HepG2 (cell line): ENCODE results near the gene NAP1L4. TPM values are rescaled to one million over a fixed set of nuclear protein-coding genes. Genes with fewer than 3 reads are reported as not detected.

Experiments
- ATAC-seq: fragments of 200-7000 bp; cut with Tn5 transposase; 3 replicates; pipeline ENCODE4 v1.9.1; 2020; ENCODE audit warnings: mild to moderate bottlenecking, moderate library complexity
- BruUV-seq: library from RNA; stranded (reverse); fragments of 400-500 nt; replicated peaks from 2 replicates; lab custom pipeline; 2021; lab: Mats Ljungman, UMichigan
- CTCF ChIA-PET: fragments of 300-600 bp; formaldehyde crosslinking; extraction: SDS; loops from one replicate; lab custom pipeline; 2021; ENCODE audit warnings: low total read pairs, inconsistent platforms, low intra/inter-chr PET ratio; lab: Yijun Ruan, JAX
- POLR2A ChIA-PET: fragments of 350-600 bp; sonication (Branson Sonifier 250); formaldehyde crosslinking; loops from one replicate; lab custom pipeline; 2020; ENCODE audit warnings: antibody characterized with exemption, inconsistent platforms; lab: Yijun Ruan, JAX
- DNase-seq: peaks from one replicate; pipeline ENCODE4 v3.0.0-alpha.2; 2015; ENCODE audit warnings: low spot score
- FAIRE-seq: peaks from 3 replicates; lab custom pipeline; 2011; peaks lifted over from hg19 to GRCh38; lab: Jason Lieb, UNC
- H2AFZ ChIP-seq: one replicate; pipeline ENCODE4 v1.6.1; 2011; ENCODE audit warnings: low read length, inconsistent platforms
- H3K27ac ChIP-seq: fragments of 300-600 bp; 3 replicates; pipeline ENCODE4 v1.8.0; 2011; ENCODE audit warnings: mixed run types, mild to moderate bottlenecking, mixed read lengths, low read length, inconsistent platforms; ENCODE audit not compliant: insufficient read depth; ENCODE audit errors: extremely low read length
- H3K27me3 ChIP-seq, 2 experiments: fragments of 200-600 bp in 1 of 2; 2 replicates in 1 of 2; 3 replicates in 1 of 2; pipeline versions ENCODE4 v1.6.0 to v1.8.0; 2011; ENCODE audit warnings: low read length in 2 of 2, mild to moderate bottlenecking in 2 of 2, moderate library complexity in 2 of 2, inconsistent platforms in 1 of 2; ENCODE audit not compliant: insufficient read depth in 2 of 2, control insufficient read depth in 1 of 2
- H3K36me3 ChIP-seq, 2 experiments: fragments of 200-600 bp in 1 of 2; replicated peaks in 1 of 2; 2 replicates in 1 of 2; 3 replicates in 1 of 2; pipeline versions ENCODE4 v1.5.1 to v1.8.0; 2011; ENCODE audit warnings: low read length in 2 of 2, inconsistent platforms in 1 of 2; ENCODE audit not compliant: insufficient read depth in 2 of 2, control insufficient read depth in 1 of 2
- H3K4me1 ChIP-seq: 2 replicates; pipeline ENCODE4 v1.5.1; 2012; ENCODE audit warnings: low read length, inconsistent platforms; ENCODE audit not compliant: insufficient read depth
- H3K4me2 ChIP-seq: 2 replicates; pipeline ENCODE4 v1.6.0; 2011; ENCODE audit warnings: low read depth, low read length, inconsistent platforms
- H3K4me3 ChIP-seq, 3 experiments: fragments of 200-600 bp in 1 of 3; sonication (generic), shearing (Covaris generic) in 1 of 3; replicated peaks in 1 of 3; 2 replicates each; pipeline ENCODE4 v1.5.1; 2011 to 2016; ENCODE audit warnings: low read length in 3 of 3, inconsistent platforms in 2 of 3, low read depth in 2 of 3, mild to moderate bottlenecking in 2 of 3, control low read depth in 1 of 3, mixed read lengths in 1 of 3; ENCODE audit not compliant: insufficient read depth in 1 of 3
- H3K79me2 ChIP-seq: one replicate; pipeline ENCODE4 v1.6.1; 2011; ENCODE audit warnings: low read length, inconsistent platforms; ENCODE audit not compliant: insufficient read depth
- H3K9ac ChIP-seq: 2 replicates; pipeline ENCODE4 v1.6.0; 2011; ENCODE audit warnings: mild to moderate bottlenecking, low read depth, low read length, inconsistent platforms; ENCODE audit not compliant: insufficient read depth
- H3K9me3 ChIP-seq: 2 replicates; pipeline ENCODE4 v1.5.1; 2012; ENCODE audit warnings: mild to moderate bottlenecking, low read length
- H4K20me1 ChIP-seq: 2 replicates; pipeline ENCODE4 v1.6.0; 2011; ENCODE audit warnings: inconsistent platforms, mild to moderate bottlenecking, low read length, moderate library complexity; ENCODE audit not compliant: insufficient read depth
- ARNT ChIP-seq: fragments of 450-650 bp; IDR thresholded peaks from 2 replicates; pipeline ENCODE4 v1.6.1; 2017
- BCL6 ChIP-seq: IDR thresholded peaks from 2 replicates; pipeline ENCODE4 v1.6.1; 2016; ENCODE audit warnings: missing genetic modification reagents, missing compliant biosample characterization
- BORCS8-MEF2B ChIP-seq: sonication (generic); formaldehyde crosslinking; IDR thresholded peaks from 2 replicates; pipeline ENCODE4 v1.8.0; 2022; ENCODE audit warnings: mild to moderate bottlenecking, missing genetic modification reagents
- HDAC6 ChIP-seq: fragments of 200-600 bp; sonication (generic); IDR thresholded peaks from 2 replicates; pipeline ENCODE4 v1.7.0; 2017; ENCODE audit warnings: mild to moderate bottlenecking, antibody characterized with exemption, low read length, low read depth
- KLF15 ChIP-seq: sonication (generic); formaldehyde crosslinking; IDR thresholded peaks from 2 replicates; pipeline ENCODE4 v1.8.1; 2023; ENCODE audit warnings: borderline replicate concordance, mild to moderate bottlenecking, inconsistent platforms, missing genetic modification reagents, mixed read lengths
- KLF9 ChIP-seq: IDR thresholded peaks from 2 replicates; pipeline ENCODE4 v1.6.1; 2016; ENCODE audit warnings: low read depth
- RBFOX2 ChIP-seq: fragments of 200-400 bp; formaldehyde crosslinking; IDR thresholded peaks from 2 replicates; pipeline ENCODE4 v1.6.1; 2017; ENCODE audit warnings: low read depth, mild to moderate bottlenecking, low read length
- RXRA ChIP-seq: sonication (generic); formaldehyde crosslinking; IDR thresholded peaks from 2 replicates; pipeline ENCODE4 v1.5.1; 2020; ENCODE audit warnings: missing genetic modification reagents
- ZNF260 ChIP-seq: sonication (generic); formaldehyde crosslinking; IDR thresholded peaks from 2 replicates; pipeline ENCODE4 v1.4.0; 2020; ENCODE audit warnings: missing genetic modification reagents, low read depth, mild to moderate bottlenecking, borderline replicate concordance
- ZNF496 ChIP-seq: sonication (generic); formaldehyde crosslinking; IDR thresholded peaks from 2 replicates; pipeline ENCODE4 v1.8.1; 2023; ENCODE audit warnings: mild to moderate bottlenecking, moderate library complexity, missing genetic modification reagents; ENCODE audit not compliant: insufficient replicate concordance
- ZNF607 ChIP-seq: sonication (generic); formaldehyde crosslinking; IDR thresholded peaks from 2 replicates; pipeline ENCODE4 v1.5.1; 2020; ENCODE audit warnings: missing genetic modification reagents, mild to moderate bottlenecking, borderline replicate concordance
- WGBS: methylation state at CpG from one replicate; pipeline ENCODE4 v1.1.6; 2017; ENCODE audit warnings: low lambda C conversion rate; 5-methylcytosine and 5-hydroxymethylcytosine counted together
- in situ Hi-C: cut with HindIII; loops from 2 replicates; pipeline ENCODE4 v1.10.0; 2017; ENCODE audit warnings: low pct_unique_long_range_greater_than_20kb; ENCODE audit not compliant: extremely low pct_ligation_motif_present
- intact Hi-C: fragments of 100-400 bp; cut with micrococcal nuclease; formaldehyde crosslinking; loops from one replicate; pipeline ENCODE4 v1.10.0; 2022; ENCODE audit not compliant: unreplicated experiment
- polyA plus RNA-seq, 8 experiments: library from polyadenylated mRNA; depleted of rRNA in 3 of 8; stranded (reverse) in 7 of 8; unstranded in 1 of 8; fragments of >200 nt; fragmentation: Illumina TruSeq in 4 of 8; extraction: Trizol in 4 of 8; gene quantifications; 2 replicates each; pipeline versions ENCODE4 v1.2.1 to v1.2.3, GENCODE V29; 2011 to 2016; ENCODE audit warnings: low read depth in 4 of 8, missing spikeins in 1 of 8, mixed read lengths in 1 of 8; ENCODE audit not compliant: insufficient read depth in 1 of 8
- total RNA-seq, 5 experiments: library from RNA; depleted of rRNA; stranded (reverse); fragments of >200 nt; fragmentation: Illumina TruSeq; extraction: Trizol; gene quantifications; 2 replicates each; pipeline ENCODE4 v1.2.3, GENCODE V29; 2016; ENCODE audit warnings: low read depth in 1 of 5
- TF ChIP-seq, protein P1 (sequence below): sonication (generic); formaldehyde crosslinking; IDR thresholded peaks from 2 replicates; pipeline ENCODE4 v1.5.1; 2020; ENCODE audit warnings: mild to moderate bottlenecking, missing genetic modification reagents, borderline replicate concordance
- TF ChIP-seq, protein P2 (sequence below): sonication (generic); formaldehyde crosslinking; conservative IDR thresholded peaks from 2 replicates; pipeline ENCODE4 v1.4.0; 2020; ENCODE audit warnings: missing genetic modification reagents
- TF ChIP-seq, protein P3 (sequence below): sonication (generic); formaldehyde crosslinking; conservative IDR thresholded peaks from 2 replicates; pipeline ENCODE4 v1.8.0; 2022; ENCODE audit warnings: missing genetic modification reagents
- TF ChIP-seq, protein P4 (sequence below): sonication (generic); formaldehyde crosslinking; IDR thresholded peaks from 2 replicates; pipeline ENCODE4 v1.5.1; 2020; ENCODE audit warnings: missing genetic modification reagents, mild to moderate bottlenecking, borderline replicate concordance
- TF ChIP-seq, protein P5 (sequence below): sonication (generic); formaldehyde crosslinking; IDR thresholded peaks from 2 replicates; pipeline ENCODE4 v1.4.0; 2020; ENCODE audit warnings: mild to moderate bottlenecking, missing genetic modification reagents

NAP1L4 gene
- total and polyA plus RNA-seq, 2 of the 13 experiments (the other 11 are each of a cell fraction or from before 2014, with no cell fraction given), result 64.0 to 186 TPM

DNA sequence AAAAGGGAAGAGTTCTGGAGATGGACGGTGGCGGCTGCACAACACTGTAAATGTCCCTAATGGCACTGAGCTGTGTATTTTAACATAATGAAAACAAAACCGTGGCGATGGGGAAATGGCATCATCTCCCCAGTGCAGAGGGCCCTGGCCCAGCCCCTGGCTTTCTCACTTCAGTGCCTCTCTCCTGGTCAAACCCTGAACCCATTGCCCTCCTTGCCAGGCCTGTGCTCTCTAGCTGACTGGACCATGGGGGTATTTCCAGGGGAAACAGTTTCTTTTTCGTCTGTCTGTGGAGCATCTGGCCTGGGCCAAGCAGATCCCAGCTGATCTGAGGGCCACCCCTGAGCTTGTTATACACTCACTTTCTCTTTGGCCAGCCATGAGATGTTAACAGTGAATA, 17.4 kb upstream of the NAP1L4 start:
- no peak overlapping the region for H3K4me2 ChIP-seq
- peaks cover 9 to 56% of the 10 kb centered on the region in 2 experiments for H3K36me3 ChIP-seq
- CTCF ChIA-PET, result no interaction called here
- H3K27ac ChIP-seq, result no peak overlapping the region
- H3K4me3 ChIP-seq, result no peak overlapping the region
- H4K20me1 ChIP-seq, result no peaks in the 10 kb centered on the region
- POLR2A ChIA-PET, result no interaction called here
- intact Hi-C loops (no loop called here), in situ Hi-C loops (no loop called here)
- H3K79me2 ChIP-seq, result no peaks in the 10 kb centered on the region
- H3K9me3 ChIP-seq, result no peaks in the 10 kb centered on the region
- no peak for FAIRE-seq
- no peaks in the 10 kb centered on the region for H3K4me1 ChIP-seq
- no peak for DNase-seq
- no peak overlapping the region for H2AFZ ChIP-seq
- ATAC-seq, result no peak
- 88% methylated on average over 5 of the region's 5 CpGs for WGBS
- no peaks in the 10 kb centered on the region for H3K27me3 ChIP-seq
- BruUV-seq, result no TSS peak
- H3K9ac ChIP-seq, result no peak overlapping the region
- no peak for TF ChIP-seq ZNF260 (CRISPR knock-in tag)
- TF ChIP-seq ARNT, result no peak
- no peak for TF ChIP-seq KLF15
- no peak for TF ChIP-seq RBFOX2
- TF ChIP-seq, protein P1, sequence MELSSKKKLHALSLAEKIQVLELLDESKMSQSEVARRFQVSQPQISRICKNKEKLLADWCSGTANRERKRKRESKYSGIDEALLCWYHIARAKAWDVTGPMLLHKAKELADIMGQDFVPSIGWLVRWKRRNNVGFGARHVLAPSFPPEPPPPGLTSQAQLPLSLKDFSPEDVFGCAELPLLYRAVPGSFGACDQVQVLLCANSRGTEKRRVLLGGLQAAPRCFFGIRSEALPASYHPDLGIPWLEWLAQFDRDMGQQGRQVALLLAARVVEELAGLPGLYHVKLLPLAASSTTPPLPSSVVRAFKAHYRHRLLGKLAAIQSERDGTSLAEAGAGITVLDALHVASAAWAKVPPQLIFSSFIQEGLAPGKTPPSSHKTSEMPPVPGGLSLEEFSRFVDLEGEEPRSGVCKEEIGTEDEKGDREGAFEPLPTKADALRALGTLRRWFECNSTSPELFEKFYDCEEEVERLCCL (CRISPR knock-in tag), result no peak
- no peak for TF ChIP-seq ZNF496
- no peak for TF ChIP-seq BCL6 (CRISPR knock-in tag)
- TF ChIP-seq KLF9 (CRISPR knock-in tag), result no peak
- TF ChIP-seq ZNF607 (CRISPR knock-in tag), result no peak
- TF ChIP-seq, protein P2, sequence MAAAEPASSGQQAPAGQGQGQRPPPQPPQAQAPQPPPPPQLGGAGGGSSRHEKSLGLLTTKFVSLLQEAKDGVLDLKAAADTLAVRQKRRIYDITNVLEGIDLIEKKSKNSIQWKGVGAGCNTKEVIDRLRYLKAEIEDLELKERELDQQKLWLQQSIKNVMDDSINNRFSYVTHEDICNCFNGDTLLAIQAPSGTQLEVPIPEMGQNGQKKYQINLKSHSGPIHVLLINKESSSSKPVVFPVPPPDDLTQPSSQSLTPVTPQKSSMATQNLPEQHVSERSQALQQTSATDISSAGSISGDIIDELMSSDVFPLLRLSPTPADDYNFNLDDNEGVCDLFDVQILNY (CRISPR knock-in tag), result no peak
- TF ChIP-seq HDAC6, result no peak
- TF ChIP-seq, protein P3, sequence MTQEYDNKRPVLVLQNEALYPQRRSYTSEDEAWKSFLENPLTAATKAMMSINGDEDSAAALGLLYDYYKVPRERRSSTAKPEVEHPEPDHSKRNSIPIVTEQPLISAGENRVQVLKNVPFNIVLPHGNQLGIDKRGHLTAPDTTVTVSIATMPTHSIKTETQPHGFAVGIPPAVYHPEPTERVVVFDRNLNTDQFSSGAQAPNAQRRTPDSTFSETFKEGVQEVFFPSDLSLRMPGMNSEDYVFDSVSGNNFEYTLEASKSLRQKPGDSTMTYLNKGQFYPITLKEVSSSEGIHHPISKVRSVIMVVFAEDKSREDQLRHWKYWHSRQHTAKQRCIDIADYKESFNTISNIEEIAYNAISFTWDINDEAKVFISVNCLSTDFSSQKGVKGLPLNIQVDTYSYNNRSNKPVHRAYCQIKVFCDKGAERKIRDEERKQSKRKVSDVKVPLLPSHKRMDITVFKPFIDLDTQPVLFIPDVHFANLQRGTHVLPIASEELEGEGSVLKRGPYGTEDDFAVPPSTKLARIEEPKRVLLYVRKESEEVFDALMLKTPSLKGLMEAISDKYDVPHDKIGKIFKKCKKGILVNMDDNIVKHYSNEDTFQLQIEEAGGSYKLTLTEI (CRISPR knock-in tag), result no peak
- TF ChIP-seq BORCS8-MEF2B (CRISPR knock-in tag), result no peak
- TF ChIP-seq, protein P4, sequence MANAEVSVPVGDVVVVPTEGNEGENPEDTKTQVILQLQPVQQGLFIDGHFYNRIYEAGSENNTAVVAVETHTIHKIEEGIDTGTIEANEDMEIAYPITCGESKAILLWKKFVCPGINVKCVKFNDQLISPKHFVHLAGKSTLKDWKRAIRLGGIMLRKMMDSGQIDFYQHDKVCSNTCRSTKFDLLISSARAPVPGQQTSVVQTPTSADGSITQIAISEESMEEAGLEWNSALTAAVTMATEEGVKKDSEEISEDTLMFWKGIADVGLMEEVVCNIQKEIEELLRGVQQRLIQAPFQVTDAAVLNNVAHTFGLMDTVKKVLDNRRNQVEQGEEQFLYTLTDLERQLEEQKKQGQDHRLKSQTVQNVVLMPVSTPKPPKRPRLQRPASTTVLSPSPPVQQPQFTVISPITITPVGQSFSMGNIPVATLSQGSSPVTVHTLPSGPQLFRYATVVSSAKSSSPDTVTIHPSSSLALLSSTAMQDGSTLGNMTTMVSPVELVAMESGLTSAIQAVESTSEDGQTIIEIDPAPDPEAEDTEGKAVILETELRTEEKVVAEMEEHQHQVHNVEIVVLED (CRISPR knock-in tag), result no peak
- TF ChIP-seq RXRA (CRISPR knock-in tag), result no peak
- TF ChIP-seq, protein P5, sequence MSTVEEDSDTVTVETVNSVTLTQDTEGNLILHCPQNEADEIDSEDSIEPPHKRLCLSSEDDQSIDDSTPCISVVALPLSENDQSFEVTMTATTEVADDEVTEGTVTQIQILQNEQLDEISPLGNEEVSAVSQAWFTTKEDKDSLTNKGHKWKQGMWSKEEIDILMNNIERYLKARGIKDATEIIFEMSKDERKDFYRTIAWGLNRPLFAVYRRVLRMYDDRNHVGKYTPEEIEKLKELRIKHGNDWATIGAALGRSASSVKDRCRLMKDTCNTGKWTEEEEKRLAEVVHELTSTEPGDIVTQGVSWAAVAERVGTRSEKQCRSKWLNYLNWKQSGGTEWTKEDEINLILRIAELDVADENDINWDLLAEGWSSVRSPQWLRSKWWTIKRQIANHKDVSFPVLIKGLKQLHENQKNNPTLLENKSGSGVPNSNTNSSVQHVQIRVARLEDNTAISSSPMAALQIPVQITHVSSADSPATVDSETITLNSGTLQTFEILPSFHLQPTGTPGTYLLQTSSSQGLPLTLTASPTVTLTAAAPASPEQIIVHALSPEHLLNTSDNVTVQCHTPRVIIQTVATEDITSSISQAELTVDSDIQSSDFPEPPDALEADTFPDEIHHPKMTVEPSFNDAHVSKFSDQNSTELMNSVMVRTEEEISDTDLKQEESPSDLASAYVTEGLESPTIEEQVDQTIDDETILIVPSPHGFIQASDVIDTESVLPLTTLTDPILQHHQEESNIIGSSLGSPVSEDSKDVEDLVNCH (CRISPR knock-in tag), result no peak
